Astrocyte (in vitro differentiated cells and primary cell): ENCODE measurements around the gene KLHDC8B.

Source experiments
- EZH2 ChIP-seq: IDR thresholded peaks from 2 replicates; pipeline ENCODE4 v1.6.1; 2012; ENCODE audit warnings: mild to moderate bottlenecking, low read length, inconsistent platforms; ENCODE audit not compliant: insufficient read depth
- TF ChIP-seq, protein P1 (sequence below): IDR thresholded peaks from 2 replicates; pipeline ENCODE4 v1.5.1; 2011; ENCODE audit warnings: low read depth, mild to moderate bottlenecking, inconsistent platforms, low read length, moderate library complexity; ENCODE audit not compliant: insufficient read depth

DNA sequence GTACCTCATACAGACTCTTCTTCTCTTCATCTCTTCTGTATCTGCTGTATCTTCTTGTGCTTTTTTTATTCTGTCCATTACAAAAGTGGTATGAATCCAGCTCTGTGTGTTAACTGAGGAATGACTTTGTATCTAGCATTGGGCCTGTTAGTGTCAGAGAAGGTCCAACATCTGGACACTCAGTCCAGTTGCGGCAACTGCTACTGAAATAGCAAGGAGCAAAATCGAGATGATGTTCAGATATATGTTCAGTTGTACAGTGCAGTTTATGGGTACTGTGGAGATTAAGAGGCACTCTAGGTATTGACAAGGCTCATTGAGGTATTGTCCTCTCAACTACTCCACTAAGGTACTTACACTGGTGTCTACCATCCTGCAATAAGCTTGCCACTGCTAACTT, 42.6 kb downstream of the KLHDC8B start:
- TF ChIP-seq, protein P1, sequence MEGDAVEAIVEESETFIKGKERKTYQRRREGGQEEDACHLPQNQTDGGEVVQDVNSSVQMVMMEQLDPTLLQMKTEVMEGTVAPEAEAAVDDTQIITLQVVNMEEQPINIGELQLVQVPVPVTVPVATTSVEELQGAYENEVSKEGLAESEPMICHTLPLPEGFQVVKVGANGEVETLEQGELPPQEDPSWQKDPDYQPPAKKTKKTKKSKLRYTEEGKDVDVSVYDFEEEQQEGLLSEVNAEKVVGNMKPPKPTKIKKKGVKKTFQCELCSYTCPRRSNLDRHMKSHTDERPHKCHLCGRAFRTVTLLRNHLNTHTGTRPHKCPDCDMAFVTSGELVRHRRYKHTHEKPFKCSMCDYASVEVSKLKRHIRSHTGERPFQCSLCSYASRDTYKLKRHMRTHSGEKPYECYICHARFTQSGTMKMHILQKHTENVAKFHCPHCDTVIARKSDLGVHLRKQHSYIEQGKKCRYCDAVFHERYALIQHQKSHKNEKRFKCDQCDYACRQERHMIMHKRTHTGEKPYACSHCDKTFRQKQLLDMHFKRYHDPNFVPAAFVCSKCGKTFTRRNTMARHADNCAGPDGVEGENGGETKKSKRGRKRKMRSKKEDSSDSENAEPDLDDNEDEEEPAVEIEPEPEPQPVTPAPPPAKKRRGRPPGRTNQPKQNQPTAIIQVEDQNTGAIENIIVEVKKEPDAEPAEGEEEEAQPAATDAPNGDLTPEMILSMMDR, result no peak
- no peak for TF ChIP-seq EZH2
